OCI-LY1 (cell line): ENCODE measurements around the gene HOXA5.

Experiments used
- H2AFZ ChIP-seq: fragments of 200-600 bp; sonication (generic), shearing (Covaris generic); 2 replicates; pipeline ENCODE4 v1.6.0; 2014; ENCODE audit warnings: antibody characterized with exemption, mild to moderate bottlenecking, low read length
- H3F3A ChIP-seq: fragments of 200-600 bp; sonication (generic), shearing (Covaris generic); 2 replicates; pipeline ENCODE4 v1.6.0; 2014; ENCODE audit warnings: mild to moderate bottlenecking, antibody characterized with exemption, low read length, moderate library complexity; ENCODE audit not compliant: insufficient read depth
- H3K27ac ChIP-seq: fragments of 200-600 bp; sonication (generic); 2 replicates; pipeline ENCODE4 v1.5.1; 2014; ENCODE audit warnings: low read length, mixed run types, mild to moderate bottlenecking, low read depth; ENCODE audit not compliant: poor library complexity, severe bottlenecking
- H3K27me3 ChIP-seq: fragments of 200-600 bp; sonication (generic); 2 replicates; pipeline ENCODE4 v1.6.0; 2014; ENCODE audit warnings: antibody characterized with exemption, mild to moderate bottlenecking, low read length, moderate library complexity; ENCODE audit not compliant: insufficient read depth
- H3K36me3 ChIP-seq: fragments of 200-600 bp; sonication (generic); 2 replicates; pipeline ENCODE4 v1.6.1; 2014; ENCODE audit warnings: mild to moderate bottlenecking, antibody characterized with exemption, low read length, moderate library complexity, mixed read lengths; ENCODE audit not compliant: insufficient read depth
- H3K4me1 ChIP-seq: fragments of 200-600 bp; sonication (generic); 2 replicates; pipeline ENCODE4 v1.5.1; 2014; ENCODE audit warnings: mild to moderate bottlenecking, low read length, moderate library complexity; ENCODE audit not compliant: insufficient read depth, severe bottlenecking
- H3K4me2 ChIP-seq: fragments of 200-600 bp; sonication (generic), shearing (Covaris generic); 2 replicates; pipeline ENCODE4 v1.6.1; 2014; ENCODE audit warnings: low read length
- H3K4me3 ChIP-seq: fragments of 200-600 bp; sonication (generic); 2 replicates; pipeline ENCODE4 v1.5.1; 2014; ENCODE audit warnings: low read length, low read depth, mild to moderate bottlenecking, mixed read lengths; ENCODE audit not compliant: poor library complexity, severe bottlenecking
- H3K79me2 ChIP-seq: fragments of 200-600 bp; shearing (Covaris generic); 2 replicates; pipeline ENCODE4 v1.6.1; 2016; ENCODE audit warnings: mixed run types, low read length, mixed read lengths; ENCODE audit not compliant: insufficient read depth
- H3K9ac ChIP-seq: fragments of 200-600 bp; sonication (generic), shearing (Covaris generic); 2 replicates; pipeline ENCODE4 v1.6.1; 2014; ENCODE audit warnings: mild to moderate bottlenecking, low read length, mixed read lengths
- H3K9me2 ChIP-seq: fragments of 200-600 bp; sonication (generic), shearing (Covaris generic); 2 replicates; pipeline ENCODE4 v1.6.1; 2014; ENCODE audit warnings: low read depth, mild to moderate bottlenecking, low read length, mixed read lengths
- H3K9me3 ChIP-seq: fragments of 200-600 bp; shearing (Covaris generic); 2 replicates; pipeline ENCODE4 v1.6.1; 2014; ENCODE audit warnings: low read length, mixed read lengths
- H4K20me1 ChIP-seq: fragments of 200-600 bp; sonication (generic), shearing (Covaris generic); 2 replicates; pipeline ENCODE4 v1.6.0; 2016; ENCODE audit warnings: mild to moderate bottlenecking, low read length; ENCODE audit not compliant: insufficient read depth
- EZH2 ChIP-seq: fragments of 200-600 bp; sonication (generic), shearing (Covaris generic); IDR thresholded peaks from 2 replicates; pipeline ENCODE4 v1.8.0; 2017; ENCODE audit warnings: borderline replicate concordance, mixed run types, mild to moderate bottlenecking, antibody characterized with exemption, low read length, moderate library complexity, mixed read lengths
- TF ChIP-seq, protein P1 (sequence below): fragments of 200-600 bp; sonication (generic), shearing (Covaris generic); IDR thresholded peaks from 2 replicates; pipeline ENCODE4 v1.5.1; 2017; ENCODE audit warnings: mild to moderate bottlenecking, antibody characterized with exemption, low read length, moderate library complexity, mixed read lengths

Gene HOXA5

DNA sequence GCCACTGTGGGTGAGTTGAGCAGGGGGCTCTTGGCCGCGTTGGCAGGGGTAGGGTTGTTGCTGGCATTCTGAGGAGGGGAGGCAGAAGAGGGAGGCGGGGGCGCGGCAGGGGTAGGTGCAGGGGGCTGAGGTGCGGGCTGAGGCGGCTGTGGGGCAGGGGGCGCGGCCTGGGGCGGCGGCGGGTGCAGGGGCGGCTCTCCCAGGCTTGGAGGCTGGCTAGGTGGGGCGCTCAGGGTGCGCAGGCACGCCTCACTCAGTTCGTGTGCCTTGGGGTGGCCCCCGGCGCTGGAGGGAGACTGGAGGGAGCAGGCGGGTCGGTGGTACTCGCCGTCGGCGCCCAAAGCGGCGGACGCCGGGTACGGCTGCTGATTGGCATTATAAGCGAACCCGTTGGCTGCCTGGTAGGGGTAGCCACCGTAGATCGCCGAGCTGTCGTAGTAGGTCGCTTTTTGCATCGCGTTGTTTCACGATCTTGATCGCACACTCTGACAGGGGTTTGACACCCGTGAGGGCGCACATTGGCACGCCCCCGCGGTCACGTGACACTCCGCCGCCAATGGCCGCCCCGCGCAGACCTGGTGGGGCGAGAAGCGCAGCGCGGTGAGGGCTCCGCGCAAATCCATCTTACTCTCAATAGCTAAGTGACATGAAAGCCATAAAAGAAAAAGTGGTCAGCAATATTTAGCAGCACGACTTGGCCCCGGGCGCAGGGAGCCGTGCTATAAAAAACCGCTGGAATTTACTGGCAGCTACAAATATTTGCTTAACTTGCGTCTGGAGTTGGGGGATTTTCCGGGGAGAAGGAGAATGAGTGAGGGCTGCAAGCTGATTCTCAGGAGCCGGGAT lies 33.1 kb downstream of the HOXA5 start:
- Histone ChIP-seq H3K36me3 (no peaks in the 10 kb centered on the region), H3K27me3 (no peaks in the 10 kb centered on the region), H3K4me1 (no peaks in the 10 kb centered on the region), H2AFZ (no peak overlapping the region), H3K9ac (no peak overlapping the region), H3K79me2 (no peaks in the 10 kb centered on the region), H3K4me2 (no peak overlapping the region), H4K20me1 (no peaks in the 10 kb centered on the region), H3K27ac (no peak overlapping the region), H3F3A (no peaks in the 10 kb centered on the region), H3K9me3 (no peaks in the 10 kb centered on the region), H3K4me3 (no peak overlapping the region), H3K9me2 (no peaks in the 10 kb centered on the region)
- no peak for TF ChIP-seq EZH2
- TF ChIP-seq, protein P1, sequence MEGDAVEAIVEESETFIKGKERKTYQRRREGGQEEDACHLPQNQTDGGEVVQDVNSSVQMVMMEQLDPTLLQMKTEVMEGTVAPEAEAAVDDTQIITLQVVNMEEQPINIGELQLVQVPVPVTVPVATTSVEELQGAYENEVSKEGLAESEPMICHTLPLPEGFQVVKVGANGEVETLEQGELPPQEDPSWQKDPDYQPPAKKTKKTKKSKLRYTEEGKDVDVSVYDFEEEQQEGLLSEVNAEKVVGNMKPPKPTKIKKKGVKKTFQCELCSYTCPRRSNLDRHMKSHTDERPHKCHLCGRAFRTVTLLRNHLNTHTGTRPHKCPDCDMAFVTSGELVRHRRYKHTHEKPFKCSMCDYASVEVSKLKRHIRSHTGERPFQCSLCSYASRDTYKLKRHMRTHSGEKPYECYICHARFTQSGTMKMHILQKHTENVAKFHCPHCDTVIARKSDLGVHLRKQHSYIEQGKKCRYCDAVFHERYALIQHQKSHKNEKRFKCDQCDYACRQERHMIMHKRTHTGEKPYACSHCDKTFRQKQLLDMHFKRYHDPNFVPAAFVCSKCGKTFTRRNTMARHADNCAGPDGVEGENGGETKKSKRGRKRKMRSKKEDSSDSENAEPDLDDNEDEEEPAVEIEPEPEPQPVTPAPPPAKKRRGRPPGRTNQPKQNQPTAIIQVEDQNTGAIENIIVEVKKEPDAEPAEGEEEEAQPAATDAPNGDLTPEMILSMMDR = no peak

DNA sequence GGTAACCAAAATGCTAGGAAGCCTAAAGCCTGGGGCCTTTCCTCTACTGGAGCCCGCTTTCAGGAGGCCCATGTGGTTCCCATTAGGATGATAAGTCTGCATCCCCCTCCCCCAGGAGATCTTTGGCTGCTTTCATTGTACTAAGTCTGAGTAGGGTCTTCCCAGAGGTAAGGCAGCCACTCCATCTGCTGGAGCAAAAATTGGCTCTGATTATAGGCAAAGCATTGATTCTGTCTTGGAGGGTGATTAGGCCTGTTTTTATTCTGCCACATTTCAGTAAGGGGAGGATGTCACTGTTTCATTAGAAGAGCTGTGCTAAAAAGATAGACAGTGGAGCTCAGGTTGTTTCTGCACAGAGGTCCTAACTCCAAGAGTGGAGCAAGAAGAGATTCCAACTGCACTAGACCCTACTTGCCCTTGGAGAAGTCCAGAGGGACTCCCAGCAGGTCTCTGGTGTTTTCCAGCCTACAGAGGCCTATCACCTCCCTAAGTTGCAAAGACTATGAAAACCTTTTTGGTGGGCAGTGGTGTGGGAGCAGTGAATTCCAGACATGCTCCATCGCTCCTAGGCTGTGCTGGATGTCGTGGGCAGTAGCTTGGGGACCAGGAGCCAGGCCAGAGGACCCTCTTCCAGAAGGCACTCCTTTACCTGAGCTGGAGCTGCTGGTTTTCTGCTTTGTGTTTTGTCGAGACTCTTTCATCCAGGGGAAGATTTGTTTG lies 33.9 kb downstream of the HOXA5 start:
- H3K36me3 ChIP-seq = no peaks in the 10 kb centered on the region
- no peak overlapping the region for H3K4me3 ChIP-seq
- TF ChIP-seq EZH2 = no peak
- no peak overlapping the region for H3K9ac ChIP-seq
- H3K27ac ChIP-seq = no peak overlapping the region
- H3K4me2 ChIP-seq = no peak overlapping the region
- no peaks in the 10 kb centered on the region for H3K9me2 ChIP-seq
- no peak overlapping the region for H2AFZ ChIP-seq
- no peaks in the 10 kb centered on the region for H4K20me1 ChIP-seq
- H3F3A ChIP-seq = no peaks in the 10 kb centered on the region
- H3K9me3 ChIP-seq = no peaks in the 10 kb centered on the region
- H3K79me2 ChIP-seq = no peaks in the 10 kb centered on the region
- no peaks in the 10 kb centered on the region for H3K4me1 ChIP-seq
- H3K27me3 ChIP-seq = no peaks in the 10 kb centered on the region

DNA sequence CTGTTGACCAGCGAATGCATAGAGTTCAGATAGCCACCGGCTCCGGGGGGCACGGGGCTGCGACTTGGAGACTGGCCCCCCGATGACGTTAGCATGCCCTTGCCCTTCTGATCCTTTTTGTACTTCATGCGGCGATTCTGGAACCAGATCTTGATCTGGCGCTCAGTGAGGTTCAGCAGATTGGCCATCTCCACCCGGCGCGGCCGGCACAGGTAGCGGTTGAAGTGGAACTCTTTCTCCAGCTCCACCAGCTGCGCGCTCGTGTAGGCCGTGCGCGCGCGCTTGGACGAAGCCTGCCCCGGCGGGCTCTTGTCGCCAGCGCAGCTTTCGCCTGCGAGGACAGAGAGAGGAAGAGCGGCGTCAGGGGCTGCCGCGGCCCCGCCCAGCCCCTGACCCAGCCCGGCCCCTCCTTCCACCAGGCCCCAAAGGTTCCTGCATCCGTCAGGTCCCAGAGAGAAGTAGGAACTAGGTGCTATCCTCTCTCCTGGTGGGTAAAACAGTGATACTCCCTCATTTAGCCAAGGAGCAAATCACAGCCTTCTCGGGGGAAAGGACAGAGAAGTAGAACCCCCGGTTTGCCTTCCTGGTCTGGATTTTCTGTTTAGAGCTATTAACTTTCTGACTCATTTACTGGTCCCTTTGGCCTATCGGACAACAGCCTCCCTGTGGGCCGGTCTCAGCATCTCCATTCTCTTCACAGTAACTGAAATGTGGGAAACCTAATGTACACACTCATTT lies 34.9 kb downstream of the HOXA5 start:
- no peaks in the 10 kb centered on the region for H3F3A ChIP-seq
- H3K9me3 ChIP-seq = no peaks in the 10 kb centered on the region
- H3K36me3 ChIP-seq = no peaks in the 10 kb centered on the region
- H3K79me2 ChIP-seq = no peaks in the 10 kb centered on the region
- TF ChIP-seq, protein P1 = no peak
- no peaks in the 10 kb centered on the region for H4K20me1 ChIP-seq
- H2AFZ ChIP-seq = no peak overlapping the region
- H3K9me2 ChIP-seq = no peaks in the 10 kb centered on the region
- H3K4me2 ChIP-seq = no peak overlapping the region
- no peak overlapping the region for H3K9ac ChIP-seq
- peaks cover 3% of the 10 kb centered on the region; the same call in 1 of the 2 replicates for H3K27me3 ChIP-seq
- no peaks in the 10 kb centered on the region for H3K4me1 ChIP-seq
- no peak overlapping the region for H3K27ac ChIP-seq
- no peak overlapping the region for H3K4me3 ChIP-seq
